ENCODE data around the gene FKBP10.

FKBP10 gene

DNA sequence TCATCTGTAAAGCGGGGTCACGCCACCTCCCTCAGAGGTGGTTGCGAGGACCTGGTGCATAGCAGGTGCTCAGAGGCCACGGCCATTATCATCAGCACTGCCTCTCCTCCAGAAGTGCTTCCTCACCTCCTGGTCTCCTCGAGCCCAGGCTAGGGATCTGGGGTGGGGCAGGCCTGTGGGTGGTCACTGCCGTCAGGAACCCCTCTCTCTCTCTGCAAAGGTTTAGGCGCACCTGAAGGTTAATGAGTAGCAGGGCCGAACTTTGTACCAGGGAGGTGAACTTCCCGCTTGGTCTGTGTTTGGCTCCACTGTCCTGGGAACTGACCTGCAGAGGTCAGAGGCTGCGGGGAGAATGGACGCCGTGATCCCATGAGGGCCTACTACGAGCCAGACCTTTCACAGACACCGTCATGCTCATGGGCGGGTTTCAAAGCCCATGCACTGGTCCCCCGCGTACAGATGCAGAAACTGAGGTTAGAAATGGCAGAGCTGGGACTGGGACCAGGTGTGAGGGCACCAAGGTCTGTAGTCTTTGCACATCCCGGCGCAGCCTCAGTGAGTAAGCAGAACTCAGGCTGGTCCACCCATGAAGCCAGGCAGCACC is 40.1 kb upstream of the FKBP10 start:
- DNase-seq, result no peak
- H3K4me1 ChIP-seq (ENCODE audit: insufficient read depth, low read length), result no peaks in the 10 kb centered on the region

DNA sequence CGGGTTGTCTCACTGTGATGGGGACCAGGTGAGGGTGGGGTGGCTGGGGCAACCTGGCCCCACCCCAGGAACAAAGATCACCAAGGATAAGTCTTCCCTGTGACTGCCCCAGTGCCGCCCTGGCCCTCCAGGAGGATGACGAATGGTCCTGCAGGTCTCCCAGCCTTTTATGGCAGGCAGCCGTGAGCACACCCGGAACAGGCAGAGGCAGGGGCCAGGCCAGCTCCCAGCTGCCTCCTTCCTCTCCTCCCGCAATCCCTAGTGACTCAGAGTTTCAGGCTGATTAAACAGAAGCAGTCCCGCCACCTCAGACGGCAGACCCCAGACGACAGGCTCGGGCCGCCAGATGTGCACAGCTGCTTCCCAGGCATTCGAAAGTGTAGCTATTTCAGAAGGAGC is 39.6 kb upstream of the FKBP10 start:
- TF ChIP-seq, protein P1, sequence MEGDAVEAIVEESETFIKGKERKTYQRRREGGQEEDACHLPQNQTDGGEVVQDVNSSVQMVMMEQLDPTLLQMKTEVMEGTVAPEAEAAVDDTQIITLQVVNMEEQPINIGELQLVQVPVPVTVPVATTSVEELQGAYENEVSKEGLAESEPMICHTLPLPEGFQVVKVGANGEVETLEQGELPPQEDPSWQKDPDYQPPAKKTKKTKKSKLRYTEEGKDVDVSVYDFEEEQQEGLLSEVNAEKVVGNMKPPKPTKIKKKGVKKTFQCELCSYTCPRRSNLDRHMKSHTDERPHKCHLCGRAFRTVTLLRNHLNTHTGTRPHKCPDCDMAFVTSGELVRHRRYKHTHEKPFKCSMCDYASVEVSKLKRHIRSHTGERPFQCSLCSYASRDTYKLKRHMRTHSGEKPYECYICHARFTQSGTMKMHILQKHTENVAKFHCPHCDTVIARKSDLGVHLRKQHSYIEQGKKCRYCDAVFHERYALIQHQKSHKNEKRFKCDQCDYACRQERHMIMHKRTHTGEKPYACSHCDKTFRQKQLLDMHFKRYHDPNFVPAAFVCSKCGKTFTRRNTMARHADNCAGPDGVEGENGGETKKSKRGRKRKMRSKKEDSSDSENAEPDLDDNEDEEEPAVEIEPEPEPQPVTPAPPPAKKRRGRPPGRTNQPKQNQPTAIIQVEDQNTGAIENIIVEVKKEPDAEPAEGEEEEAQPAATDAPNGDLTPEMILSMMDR (IDR thresholded peaks at IDR 0.05; ENCODE audit: borderline replicate concordance, extremely low read depth, low read length, poor library complexity, severe bottlenecking), result no peak
- TF ChIP-seq EZH2 (IDR thresholded peaks at IDR 0.05; ENCODE audit: borderline replicate concordance, low read depth, low read length, severe bottlenecking), result no peak
- no peaks in the 10 kb centered on the region for H3K36me3 ChIP-seq (ENCODE audit: insufficient read depth, low read length)
- H3K27ac ChIP-seq (ENCODE audit: low read length), result no peak overlapping the region
- H3K27me3 ChIP-seq (ENCODE audit: insufficient read depth, low read length, poor library complexity), result no peaks in the 10 kb centered on the region
- no peaks in the 10 kb centered on the region for H3K4me1 ChIP-seq (ENCODE audit: insufficient read depth, low read length)
- H3K4me3 ChIP-seq (ENCODE audit: low read depth in 1 of 2, low read length in 2 of 2), result no peak overlapping the region
- no peaks in the 10 kb centered on the region for H3K79me2 ChIP-seq (ENCODE audit: insufficient read depth, low read length)
- no peaks in the 10 kb centered on the region for H3K9me3 ChIP-seq (ENCODE audit: insufficient read depth, low read length, severe bottlenecking)
- H2AFZ ChIP-seq (ENCODE audit: low read depth, low read length), result no peak overlapping the region
- no peaks in the 10 kb centered on the region for H4K20me1 ChIP-seq (ENCODE audit: insufficient read depth, low read length)
- ATAC-seq (ENCODE audit: insufficient read depth, low read depth), result no peak
- H3K9ac ChIP-seq (ENCODE audit: low read depth, low read length), result no peak overlapping the region
- DNase-seq, result no peak
- no peak overlapping the region for H3K4me2 ChIP-seq (ENCODE audit: insufficient read depth, low read length)

More for the DNA sequence above, 40.1 kb upstream of the FKBP10 start:
- no peak overlapping the region for H3K9ac ChIP-seq (ENCODE audit: low read depth, low read length)
- H2AFZ ChIP-seq (ENCODE audit: low read depth, low read length), result no peak overlapping the region
- no peaks in the 10 kb centered on the region for H4K20me1 ChIP-seq (ENCODE audit: insufficient read depth, low read length)
- no peaks in the 10 kb centered on the region for H3K9me3 ChIP-seq (ENCODE audit: insufficient read depth, low read length, severe bottlenecking)
- H3K79me2 ChIP-seq (ENCODE audit: insufficient read depth, low read length), result no peaks in the 10 kb centered on the region
- no peaks in the 10 kb centered on the region for H3K36me3 ChIP-seq (ENCODE audit: insufficient read depth, low read length)
- H3K27me3 ChIP-seq (ENCODE audit: insufficient read depth, low read length, poor library complexity), result no peaks in the 10 kb centered on the region
- no peak for ATAC-seq (ENCODE audit: insufficient read depth, low read depth)
- TF ChIP-seq, protein P1 (IDR thresholded peaks at IDR 0.05; ENCODE audit: borderline replicate concordance, extremely low read depth, low read length, poor library complexity, severe bottlenecking), result no peak
- TF ChIP-seq EZH2 (IDR thresholded peaks at IDR 0.05; ENCODE audit: borderline replicate concordance, low read depth, low read length, severe bottlenecking), result no peak
- H3K27ac ChIP-seq (ENCODE audit: low read length), result no peak overlapping the region
- no peak overlapping the region for H3K4me3 ChIP-seq (ENCODE audit: low read depth in 1 of 2, low read length in 2 of 2)
- no peak overlapping the region for H3K4me2 ChIP-seq (ENCODE audit: insufficient read depth, low read length)

DNA sequence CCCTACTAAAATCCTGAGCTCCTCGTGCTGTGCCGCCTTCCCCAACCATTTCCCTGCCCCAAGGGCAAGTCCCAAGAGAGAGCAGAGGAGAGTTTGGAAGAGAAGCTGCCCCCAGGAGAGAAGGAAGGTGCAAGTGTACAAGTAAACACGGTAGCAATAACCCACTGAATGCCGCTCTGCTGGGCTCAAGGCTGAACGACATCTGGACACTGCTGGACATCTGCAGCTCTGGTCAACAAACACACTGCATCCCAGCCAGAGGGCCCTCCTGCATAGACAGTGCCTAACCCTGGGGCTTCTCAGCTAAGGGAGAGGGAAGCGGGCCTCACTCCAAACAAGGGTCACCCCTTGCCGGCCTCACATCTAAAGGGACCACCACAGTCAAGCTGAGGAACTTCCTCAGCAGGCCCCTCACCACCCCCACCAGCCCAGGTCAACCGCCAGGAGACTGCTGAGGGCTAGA is 39.0 kb upstream of the FKBP10 start:
- Histone ChIP-seq H2AFZ (ENCODE audit: low read depth, low read length) (no peak overlapping the region), H4K20me1 (ENCODE audit: insufficient read depth, low read length) (no peaks in the 10 kb centered on the region), H3K27me3 (ENCODE audit: insufficient read depth, low read length, poor library complexity) (no peaks in the 10 kb centered on the region), H3K4me1 (ENCODE audit: insufficient read depth, low read length) (no peaks in the 10 kb centered on the region), H3K27ac (ENCODE audit: low read length) (no peak overlapping the region), H3K9ac (ENCODE audit: low read depth, low read length) (no peak overlapping the region), H3K79me2 (ENCODE audit: insufficient read depth, low read length) (no peaks in the 10 kb centered on the region), H3K4me3 (ENCODE audit: low read depth in 1 of 2, low read length in 2 of 2) (no peak overlapping the region), H3K36me3 (ENCODE audit: insufficient read depth, low read length) (no peaks in the 10 kb centered on the region), H3K9me3 (ENCODE audit: insufficient read depth, low read length, severe bottlenecking) (no peaks in the 10 kb centered on the region), H3K4me2 (ENCODE audit: insufficient read depth, low read length) (no peak overlapping the region)
- DNase-seq (no peak), ATAC-seq (ENCODE audit: insufficient read depth, low read depth) (no peak)
- no peak for TF ChIP-seq EZH2 (IDR thresholded peaks at IDR 0.05; ENCODE audit: borderline replicate concordance, low read depth, low read length, severe bottlenecking)
- TF ChIP-seq, protein P1 (IDR thresholded peaks at IDR 0.05; ENCODE audit: borderline replicate concordance, extremely low read depth, low read length, poor library complexity, severe bottlenecking), result no peak
